Trophoblast cell (in vitro differentiated cells and primary cell): ENCODE results near the gene MYO18B.

Experiments
- DNase-seq, 2 donors: peaks; one replicate each; pipeline ENCODE4 v3.0.0-alpha.2; 2016
- H2AFZ ChIP-seq: 2 replicates; pipeline ENCODE4 v1.6.1; 2013; ENCODE audit warnings: low read length, moderate library complexity, mild to moderate bottlenecking; ENCODE audit not compliant: insufficient read depth, poor library complexity
- H2AK5ac ChIP-seq: 2 replicates; pipeline ENCODE4 v1.6.1; 2013; ENCODE audit warnings: mild to moderate bottlenecking, low read length
- H2BK120ac ChIP-seq: 2 replicates; pipeline ENCODE4 v1.6.1; 2013; ENCODE audit warnings: low read length, mild to moderate bottlenecking, moderate library complexity; ENCODE audit not compliant: insufficient read depth, poor library complexity
- H2BK12ac ChIP-seq: 2 replicates; pipeline ENCODE4 v1.6.1; 2013; ENCODE audit warnings: mild to moderate bottlenecking, low read length, moderate library complexity
- H2BK5ac ChIP-seq: 2 replicates; pipeline ENCODE4 v1.6.1; 2013; ENCODE audit warnings: low read length, low read depth, moderate library complexity, mild to moderate bottlenecking; ENCODE audit not compliant: poor library complexity
- H3K14ac ChIP-seq: 2 replicates; pipeline ENCODE4 v1.6.1; 2013; ENCODE audit warnings: mild to moderate bottlenecking, low read length
- H3K18ac ChIP-seq: 2 replicates; pipeline ENCODE4 v1.6.1; 2013; ENCODE audit warnings: mild to moderate bottlenecking, low read length
- H3K23ac ChIP-seq: 2 replicates; pipeline ENCODE4 v1.6.1; 2013; ENCODE audit warnings: low read length
- H3K27ac ChIP-seq: 2 replicates; pipeline ENCODE4 v1.5.1; 2013; ENCODE audit warnings: low read depth, mild to moderate bottlenecking, inconsistent platforms, low read length, moderate library complexity
- H3K27me3 ChIP-seq: 2 replicates; pipeline ENCODE4 v1.6.1; 2013; ENCODE audit warnings: inconsistent platforms, mild to moderate bottlenecking, low read length, moderate library complexity; ENCODE audit not compliant: insufficient read depth
- H3K36me3 ChIP-seq, 2 experiments: 1 replicate in 1 of 2; 2 replicates in 1 of 2; pipeline ENCODE4 v1.6.1; 2013; ENCODE audit warnings: low read length in 2 of 2, mild to moderate bottlenecking in 2 of 2, moderate library complexity in 1 of 2; ENCODE audit not compliant: insufficient read depth in 2 of 2, control insufficient read depth in 1 of 2
- H3K4ac ChIP-seq: 2 replicates; pipeline ENCODE4 v1.6.1; 2013; ENCODE audit warnings: low read depth, mild to moderate bottlenecking, low read length, moderate library complexity
- H3K4me1 ChIP-seq, 2 experiments: 1 replicate in 1 of 2; 2 replicates in 1 of 2; pipeline ENCODE4 v1.6.1; 2013; ENCODE audit warnings: low read length in 2 of 2, mild to moderate bottlenecking in 2 of 2, moderate library complexity in 1 of 2; ENCODE audit not compliant: insufficient read depth in 2 of 2, control insufficient read depth in 1 of 2
- H3K4me2 ChIP-seq: 2 replicates; pipeline ENCODE4 v1.6.1; 2013; ENCODE audit warnings: inconsistent platforms, mild to moderate bottlenecking, low read length, moderate library complexity
- H3K4me3 ChIP-seq: 2 replicates; pipeline ENCODE4 v1.5.1; 2013; ENCODE audit warnings: mild to moderate bottlenecking, low read depth, low read length, inconsistent platforms
- H3K79me1 ChIP-seq: one replicate; pipeline ENCODE4 v1.6.1; 2013; ENCODE audit warnings: low read length
- H3K79me2 ChIP-seq: 2 replicates; pipeline ENCODE4 v1.6.1; 2013; ENCODE audit warnings: low read length, mild to moderate bottlenecking; ENCODE audit not compliant: control insufficient read depth, insufficient read depth, poor library complexity
- H3K9ac ChIP-seq: 2 replicates; pipeline ENCODE4 v1.6.1; 2013; ENCODE audit warnings: mild to moderate bottlenecking, low read length
- H3K9me3 ChIP-seq: 2 replicates; pipeline ENCODE4 v1.6.1; 2013; ENCODE audit warnings: low read depth, mild to moderate bottlenecking, control low read depth, inconsistent platforms, low read length; ENCODE audit not compliant: insufficient read depth
- H4K12ac ChIP-seq: 2 replicates; pipeline ENCODE4 v1.6.1; 2013; ENCODE audit warnings: low read depth, mild to moderate bottlenecking, low read length, moderate library complexity
- H4K8ac ChIP-seq: 2 replicates; pipeline ENCODE4 v1.6.1; 2013; ENCODE audit warnings: low read depth, mild to moderate bottlenecking, low read length, moderate library complexity
- H4K91ac ChIP-seq: one replicate; pipeline ENCODE4 v1.6.1; 2013; ENCODE audit warnings: low read depth, mild to moderate bottlenecking, low read length, moderate library complexity
- WGBS: extraction: QIAGEN DNeasy Blood & Tissue Kit; methylation state at CpG from one replicate; pipeline ENCODE4 v1.1.7; 2013; ENCODE audit warnings: missing lambda C conversion rate; ENCODE audit not compliant: insufficient read length, insufficient coverage; ENCODE audit errors: extremely low coverage; 5-methylcytosine and 5-hydroxymethylcytosine counted together

MYO18B gene

DNA sequence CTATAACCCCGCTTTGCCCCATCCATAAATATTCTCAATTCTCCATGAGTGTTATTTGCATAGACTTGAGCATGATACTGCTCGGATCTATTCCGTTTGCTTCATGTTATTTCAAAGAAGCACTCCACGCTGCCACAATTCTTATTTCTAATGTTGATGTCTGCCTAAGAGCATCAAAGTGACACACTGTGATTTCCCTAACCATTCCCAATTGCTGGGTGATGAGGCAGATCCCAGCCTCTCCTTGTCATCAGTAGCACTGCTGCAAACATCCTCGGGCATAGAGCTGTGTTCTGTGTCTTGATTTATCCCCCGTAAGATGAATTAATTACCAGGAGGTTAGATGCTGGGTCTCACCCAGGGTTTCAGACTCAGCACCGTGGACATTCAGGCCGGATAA, 249.0 kb downstream of the MYO18B start:
- Histone ChIP-seq H3K79me2 (no peaks in the 10 kb centered on the region), H3K18ac (no peak overlapping the region), H2BK120ac (no peak overlapping the region), H4K8ac (no peak overlapping the region), H2BK12ac (no peak overlapping the region), H3K4me3 (no peak overlapping the region), H3K4ac (no peak overlapping the region), H3K14ac (no peak overlapping the region), H3K4me2 (no peak overlapping the region), H3K27ac (no peak overlapping the region), H3K9ac (no peak overlapping the region), H3K27me3 (no peaks in the 10 kb centered on the region), H4K91ac (no peak overlapping the region), H3K36me3 (no peaks in the 10 kb centered on the region), H4K12ac (no peak overlapping the region), H2AK5ac (no peak overlapping the region), H3K9me3 (no peaks in the 10 kb centered on the region), H3K79me1 (no peaks in the 10 kb centered on the region), H2BK5ac (no peak overlapping the region), H3K23ac (no peak overlapping the region), H3K4me1 (no peaks in the 10 kb centered on the region), H2AFZ (no peak overlapping the region)
- no CpG with 5 or more reads among the region's 8 CpGs for WGBS
- DNase-seq = no peak

DNA sequence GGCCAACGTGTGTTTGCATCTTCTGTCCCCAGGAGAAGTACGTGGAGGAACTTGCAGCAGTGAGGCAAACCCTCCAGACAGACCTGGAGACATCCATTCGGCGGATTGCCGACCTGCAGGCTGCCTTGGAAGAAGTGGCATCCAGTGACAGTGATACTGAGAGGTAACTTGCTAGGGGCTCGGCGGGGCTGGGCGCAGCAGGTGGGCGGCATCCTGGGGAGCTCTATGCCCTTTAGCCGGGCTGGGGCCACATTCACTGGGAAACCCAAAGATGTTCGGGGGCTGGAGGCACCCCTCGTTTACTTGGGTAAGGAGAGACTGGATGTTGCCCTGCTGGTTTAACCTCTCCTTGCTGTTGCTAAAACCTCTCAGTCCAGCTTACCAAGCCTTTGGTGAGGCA, 250.3 kb downstream of the MYO18B start:
- no peak overlapping the region for H2BK120ac ChIP-seq
- H3K4me3 ChIP-seq = peak overlapping the region; percentile 49
- H4K12ac ChIP-seq = no peak overlapping the region
- H3K14ac ChIP-seq = no peak overlapping the region
- H2AFZ ChIP-seq = no peak overlapping the region
- no peak overlapping the region for H4K8ac ChIP-seq
- H2AK5ac ChIP-seq = no peak overlapping the region
- no peak overlapping the region for H2BK12ac ChIP-seq
- no peak overlapping the region for H4K91ac ChIP-seq
- DNase-seq = no peak
- H3K79me1 ChIP-seq = no peaks in the 10 kb centered on the region
- H3K4me1 ChIP-seq = no peaks in the 10 kb centered on the region
- no peaks in the 10 kb centered on the region for H3K9me3 ChIP-seq
- no peak overlapping the region for H3K4ac ChIP-seq
- H3K23ac ChIP-seq = no peak overlapping the region
- H3K4me2 ChIP-seq = no peak overlapping the region
- no peaks in the 10 kb centered on the region for H3K79me2 ChIP-seq
- H2BK5ac ChIP-seq = no peak overlapping the region
- no peak overlapping the region for H3K9ac ChIP-seq
- no peak overlapping the region for H3K27ac ChIP-seq
- no CpG with 5 or more reads among the region's 12 CpGs for WGBS
- no peaks in the 10 kb centered on the region for H3K27me3 ChIP-seq
- no peaks in the 10 kb centered on the region for H3K36me3 ChIP-seq
- no peak overlapping the region for H3K18ac ChIP-seq

DNA sequence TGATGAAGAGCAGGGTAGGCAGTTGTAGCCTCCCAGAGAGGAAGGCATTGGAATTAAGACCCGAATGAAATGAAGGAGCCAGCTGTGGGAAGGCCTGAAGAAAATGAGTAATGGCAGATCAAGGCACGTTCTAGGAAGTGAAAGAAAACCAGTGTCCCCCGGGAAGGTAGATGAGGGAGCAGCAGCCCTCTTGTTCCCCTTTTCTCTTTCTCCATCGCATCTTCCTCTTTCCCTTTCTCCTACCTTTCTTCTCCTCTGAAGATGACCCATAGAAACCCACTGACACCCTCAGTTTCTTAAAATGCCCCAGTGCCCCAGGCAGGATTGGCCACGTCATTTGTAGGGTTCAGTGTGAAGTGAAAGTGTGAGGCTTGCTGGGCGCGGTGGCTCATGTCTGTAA, 254.7 kb downstream of the MYO18B start:
- no peak overlapping the region for H3K4me3 ChIP-seq
- no peaks in the 10 kb centered on the region for H3K79me1 ChIP-seq
- no peak overlapping the region for H2AK5ac ChIP-seq
- no peaks in the 10 kb centered on the region for H3K9me3 ChIP-seq
- no CpG with 5 or more reads among the region's 7 CpGs for WGBS
- H3K4me1 ChIP-seq = no peaks in the 10 kb centered on the region
- H2BK5ac ChIP-seq = no peak overlapping the region
- no peak overlapping the region for H4K12ac ChIP-seq
- H3K27me3 ChIP-seq = no peaks in the 10 kb centered on the region
- no peak overlapping the region for H3K27ac ChIP-seq
- no peak overlapping the region for H3K4ac ChIP-seq
- H3K79me2 ChIP-seq = no peaks in the 10 kb centered on the region
- H4K8ac ChIP-seq = no peak overlapping the region
- no peak overlapping the region for H2BK12ac ChIP-seq
- no peak overlapping the region for H3K18ac ChIP-seq
- no peak overlapping the region for H3K9ac ChIP-seq
- H3K23ac ChIP-seq = no peak overlapping the region
- H2BK120ac ChIP-seq = no peak overlapping the region
- no peak overlapping the region for H2AFZ ChIP-seq
- H4K91ac ChIP-seq = no peak overlapping the region
- H3K14ac ChIP-seq = no peak overlapping the region
- H3K36me3 ChIP-seq = no peaks in the 10 kb centered on the region
- no peak overlapping the region for H3K4me2 ChIP-seq
- no peak for DNase-seq

DNA sequence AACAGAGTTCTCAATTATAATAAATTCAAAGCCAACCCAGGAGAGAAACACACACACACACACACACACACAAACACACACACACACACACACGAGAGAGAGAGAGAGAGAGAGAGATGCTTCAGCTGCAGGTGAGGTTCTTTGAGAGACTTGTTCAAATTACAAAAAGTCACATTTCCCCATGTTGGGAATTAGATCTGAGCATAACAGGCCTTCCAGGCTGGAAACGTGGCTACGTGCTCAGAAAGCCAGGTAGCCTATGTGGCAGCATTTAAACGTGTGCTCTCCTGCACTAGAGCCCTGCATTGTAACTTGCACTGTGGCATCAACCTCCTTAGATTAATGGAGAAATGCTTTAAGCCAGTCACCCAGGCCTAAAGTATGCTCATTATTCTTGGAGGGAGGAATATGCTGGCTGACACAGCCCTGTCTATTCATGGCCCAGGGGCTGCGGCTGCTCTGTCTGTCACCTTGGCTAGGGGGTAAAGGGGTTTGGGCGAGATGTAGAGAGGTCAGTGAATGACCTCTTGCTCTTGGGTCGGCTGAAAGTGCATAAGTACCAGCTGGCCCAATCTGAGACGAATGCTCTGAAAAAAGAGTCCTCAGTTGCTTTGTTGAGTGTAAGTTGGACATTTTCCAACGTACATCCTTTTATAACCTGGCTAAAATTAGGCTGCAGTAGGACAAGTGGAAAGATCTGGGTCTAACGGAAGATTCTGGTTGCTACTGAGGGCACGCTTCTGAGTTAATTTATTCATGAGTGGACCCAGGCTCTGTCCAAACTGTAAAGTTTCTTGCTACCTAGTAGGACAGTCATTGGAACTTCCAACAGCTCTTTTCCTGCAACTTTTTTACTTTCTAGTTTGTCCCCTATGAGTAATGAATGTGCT, 256.1 kb downstream of the MYO18B start:
- no peak overlapping the region for H3K23ac ChIP-seq
- WGBS = no CpG with 5 or more reads among the region's 11 CpGs
- no peak overlapping the region for H2AK5ac ChIP-seq
- no peak overlapping the region for H3K27ac ChIP-seq
- H4K91ac ChIP-seq = no peak overlapping the region
- DNase-seq = no peak
- no peak overlapping the region for H4K8ac ChIP-seq
- H3K4ac ChIP-seq = no peak overlapping the region
- H3K27me3 ChIP-seq = no peaks in the 10 kb centered on the region
- H3K79me1 ChIP-seq = no peaks in the 10 kb centered on the region
- H3K79me2 ChIP-seq = no peaks in the 10 kb centered on the region
- H3K18ac ChIP-seq = no peak overlapping the region
- H2BK120ac ChIP-seq = no peak overlapping the region
- H3K9me3 ChIP-seq = no peaks in the 10 kb centered on the region
- no peak overlapping the region for H2AFZ ChIP-seq
- no peak overlapping the region for H3K4me3 ChIP-seq
- no peak overlapping the region for H3K9ac ChIP-seq
- H3K4me1 ChIP-seq = no peaks in the 10 kb centered on the region
- no peak overlapping the region for H4K12ac ChIP-seq
- no peak overlapping the region for H2BK5ac ChIP-seq
- H3K4me2 ChIP-seq = no peak overlapping the region
- H3K14ac ChIP-seq = no peak overlapping the region
- H3K36me3 ChIP-seq = no peaks in the 10 kb centered on the region
- H2BK12ac ChIP-seq = no peak overlapping the region
